Keratinocyte (primary cell): ENCODE measurements around the gene NAP1L5. TPM values are rescaled to one million over a fixed set of nuclear protein-coding genes. Genes with fewer than 3 reads are reported as not detected.

Source experiments
- DNase-seq: peaks from one replicate; pipeline ENCODE4 v3.0.0-alpha.2; 2011; ENCODE audit warnings: low read depth, missing footprints, low spot score
- FAIRE-seq: peaks from 2 replicates; lab custom pipeline; 2011; peaks lifted over from hg19 to GRCh38; lab: Jason Lieb, UNC
- H2AFZ ChIP-seq: 2 replicates; pipeline ENCODE4 v1.6.0; 2012; ENCODE audit warnings: low read length, control low read depth, inconsistent platforms; ENCODE audit not compliant: control insufficient read depth
- H3K27ac ChIP-seq: 2 replicates; pipeline ENCODE4 v1.5.1; 2011; ENCODE audit warnings: low read length; ENCODE audit not compliant: control insufficient read depth, insufficient read depth
- H3K27me3 ChIP-seq: 3 replicates; pipeline ENCODE4 v1.6.0; 2011; ENCODE audit warnings: low read length; ENCODE audit not compliant: control insufficient read depth, insufficient read depth; ENCODE audit errors: extremely low read depth
- H3K36me3 ChIP-seq, 2 experiments: 2 replicates in 1 of 2; 3 replicates in 1 of 2; pipeline ENCODE4 v1.5.1; 2011; ENCODE audit warnings: low read length in 2 of 2, mild to moderate bottlenecking in 1 of 2; ENCODE audit not compliant: control insufficient read depth in 2 of 2, insufficient read depth in 2 of 2; ENCODE audit errors: extremely low read depth in 1 of 2
- H3K4me1 ChIP-seq: 3 replicates; pipeline ENCODE4 v1.5.1; 2011; ENCODE audit warnings: low read length; ENCODE audit not compliant: control insufficient read depth, insufficient read depth; ENCODE audit errors: extremely low read depth
- H3K4me2 ChIP-seq: 3 replicates; pipeline ENCODE4 v1.6.0; 2011; ENCODE audit warnings: low read depth, low read length; ENCODE audit not compliant: control insufficient read depth, insufficient read depth; ENCODE audit errors: extremely low read depth
- H3K4me3 ChIP-seq, 3 experiments: fragments of 200-600 bp in 1 of 3; sonication (generic) in 1 of 3; 2 replicates in 2 of 3; 3 replicates in 1 of 3; pipeline ENCODE4 v1.5.1; 2011 to 2016; ENCODE audit warnings: low read length in 3 of 3, mild to moderate bottlenecking in 3 of 3, control low read depth in 2 of 3, inconsistent platforms in 1 of 3, low read depth in 1 of 3, mixed read lengths in 1 of 3, mixed run types in 1 of 3, moderate library complexity in 1 of 3; ENCODE audit not compliant: control insufficient read depth in 2 of 3, insufficient read depth in 2 of 3; ENCODE audit errors: extremely low read depth in 1 of 3
- H3K79me2 ChIP-seq: 2 replicates; pipeline ENCODE4 v1.6.0; 2012; ENCODE audit warnings: low read length; ENCODE audit not compliant: control insufficient read depth, insufficient read depth
- H3K9ac ChIP-seq: 3 replicates; pipeline ENCODE4 v1.6.0; 2011; ENCODE audit warnings: low read length; ENCODE audit not compliant: control insufficient read depth, insufficient read depth; ENCODE audit errors: extremely low read depth
- H3K9me1 ChIP-seq: 3 replicates; pipeline ENCODE4 v1.6.0; 2011; ENCODE audit warnings: low read length; ENCODE audit not compliant: control insufficient read depth, insufficient read depth; ENCODE audit errors: extremely low read depth
- H3K9me3 ChIP-seq: 2 replicates; pipeline ENCODE4 v1.5.1; 2012; ENCODE audit warnings: low read depth, low read length; ENCODE audit not compliant: control insufficient read depth
- H4K20me1 ChIP-seq: 3 replicates; pipeline ENCODE4 v1.6.0; 2011; ENCODE audit warnings: low read length; ENCODE audit not compliant: control insufficient read depth, insufficient read depth; ENCODE audit errors: extremely low read depth
- CTCF ChIP-seq, 3 experiments: IDR thresholded peaks in 1 of 3; conservative IDR thresholded peaks in 1 of 3; optimal IDR thresholded peaks in 1 of 3; 2 replicates in 2 of 3; 3 replicates in 1 of 3; pipeline versions ENCODE3 to v1.5.1; 2011; ENCODE audit warnings: low read length in 3 of 3, mild to moderate bottlenecking in 3 of 3, moderate library complexity in 2 of 3, control low read depth in 1 of 3, inconsistent platforms in 1 of 3; ENCODE audit not compliant: insufficient read depth in 2 of 3; ENCODE audit errors: extremely low read depth in 1 of 3
- EZH2 ChIP-seq: IDR thresholded peaks from one replicate; pipeline ENCODE4 v1.6.1; 2012; ENCODE audit warnings: inconsistent platforms, mild to moderate bottlenecking, low read length, moderate library complexity
- dilution Hi-C: fragments of 300-500 bp; cut with MboI; formaldehyde crosslinking; loops from one replicate; pipeline ENCODE4 v1.7.0; 2020; ENCODE audit warnings: low sequenced_read_pairs; ENCODE audit not compliant: extremely low pct_ligation_motif_present
- polyA plus RNA-seq, 5 experiments: library from polyadenylated mRNA; depleted of rRNA in 3 of 5; stranded (reverse) in 3 of 5; stranded (forward) in 1 of 5; unstranded in 1 of 5; fragments of >200 nt; gene quantifications; 1 replicate in 1 of 5; 2 replicates in 3 of 5; 3 replicates in 1 of 5; pipeline versions ENCODE4 v1.2.1 to v1.2.3, GENCODE V29; 2011 to 2012; ENCODE audit warnings: missing spikeins in 2 of 5, low read depth in 1 of 5, low replicate concordance in 1 of 5

Gene NAP1L5
- polyA plus RNA-seq, 1 donor (not counting 4 experiments of a cell fraction or from before 2014, with no cell fraction given) = 1.8 TPM

GRCh38 chr4:88681209-88681608 is 16.4 kb downstream of the NAP1L5 start:
- Histone ChIP-seq H3K36me3 (peaks cover 5 to 19% of the 10 kb centered on the region in 2 experiments), H4K20me1 (no peaks in the 10 kb centered on the region), H3K27me3 (no peaks in the 10 kb centered on the region), H3K79me2 (no peaks in the 10 kb centered on the region), H3K9me1 (no peaks in the 10 kb centered on the region), H3K27ac (no peak overlapping the region), H3K9ac (no peak overlapping the region), H3K4me3 (no peak overlapping the region), H3K9me3 (no peaks in the 10 kb centered on the region), H2AFZ (no peak overlapping the region), H3K4me2 (no peak overlapping the region), H3K4me1 (no peaks in the 10 kb centered on the region)
- dilution Hi-C loops = no loop called here
- no peak for TF ChIP-seq EZH2
- no peak for TF ChIP-seq CTCF (optimal IDR thresholded peaks at IDR 0.05 in 1 of 3, IDR thresholded peaks at IDR 0.05 in 1 of 3, conservative IDR thresholded peaks at IDR 0.05 in 1 of 3; ENCODE audit: extremely low read depth in 1 of 3, insufficient read depth in 2 of 3, low read length in 3 of 3)
- peak; percentile 62 for FAIRE-seq
- DNase-seq = no peak

GRCh38 chr4:88675543-88675942 is 22.1 kb downstream of the NAP1L5 start:
- FAIRE-seq = no peak
- dilution Hi-C loops = no loop called here

More at GRCh38 chr4:88675543-88675942, 22.1 kb downstream of the NAP1L5 start:
- no peaks in the 10 kb centered on the region for H3K9me1 ChIP-seq
- H3K79me2 ChIP-seq = no peaks in the 10 kb centered on the region
- peaks cover 10 to 11% of the 10 kb centered on the region in 2 experiments for H3K36me3 ChIP-seq
- TF ChIP-seq CTCF (optimal IDR thresholded peaks at IDR 0.05 in 1 of 3, IDR thresholded peaks at IDR 0.05 in 1 of 3, conservative IDR thresholded peaks at IDR 0.05 in 1 of 3; ENCODE audit: extremely low read depth in 1 of 3, insufficient read depth in 2 of 3, low read length in 3 of 3) (no peak), EZH2 (no peak)
- no peak overlapping the region for H3K9ac ChIP-seq
- no peak overlapping the region for H2AFZ ChIP-seq
- H3K4me1 ChIP-seq = no peaks in the 10 kb centered on the region
- DNase-seq = no peak
- no peaks in the 10 kb centered on the region for H4K20me1 ChIP-seq
- no peaks in the 10 kb centered on the region for H3K27me3 ChIP-seq
- no peak overlapping the region for H3K4me2 ChIP-seq
- no peak overlapping the region for H3K4me3 ChIP-seq
- H3K9me3 ChIP-seq = no peaks in the 10 kb centered on the region
- no peak overlapping the region for H3K27ac ChIP-seq
